GM12891 (cell line): ENCODE data around the gene SERP2.

Experiments used
- DNase-seq: peaks from one replicate; pipeline ENCODE4 v3.0.0; 2011; ENCODE audit warnings: low spot score; ENCODE audit not compliant: insufficient read length
- FAIRE-seq: peaks from 2 replicates; lab custom pipeline; 2011; peaks lifted over from hg19 to GRCh38; lab: Jason Lieb, UNC
- PAX5 ChIP-seq: IDR thresholded peaks from 2 replicates; pipeline ENCODE4 v1.6.1; 2011; ENCODE audit warnings: low read length, moderate library complexity, mild to moderate bottlenecking; ENCODE audit not compliant: insufficient read depth, severe bottlenecking
- POLR2A ChIP-seq: IDR thresholded peaks from 2 replicates; pipeline ENCODE4 v1.6.1; 2011; ENCODE audit warnings: low read depth, low read length, control low read depth
- POLR2AphosphoS5 ChIP-seq: IDR thresholded peaks from 2 replicates; pipeline ENCODE4 v1.6.1; 2011; ENCODE audit warnings: low read depth, low read length, control low read depth
- POU2F2 ChIP-seq: IDR thresholded peaks from 2 replicates; pipeline ENCODE4 v1.6.1; 2011; ENCODE audit warnings: low read depth, mild to moderate bottlenecking, control low read depth, low read length, moderate library complexity
- SPI1 ChIP-seq: IDR thresholded peaks from 2 replicates; pipeline ENCODE4 v1.6.1; 2011; ENCODE audit warnings: low read depth, low read length, control low read depth
- TAF1 ChIP-seq: IDR thresholded peaks from 2 replicates; pipeline ENCODE4 v1.6.1; 2011; ENCODE audit warnings: low read depth, low read length, control low read depth

The SERP2 gene

GRCh38 chr13:44417876-44418275 lies 44.3 kb downstream of the SERP2 start:
- no peak for FAIRE-seq
- no peak for TF ChIP-seq POU2F2
- peak; percentile 36; the same call in 1 of the 2 replicates for TF ChIP-seq SPI1
- no peak for TF ChIP-seq TAF1
- TF ChIP-seq POLR2AphosphoS5 = no peak
- TF ChIP-seq POLR2A = no peak
- no peak for TF ChIP-seq PAX5
- no peak for DNase-seq

- FAIRE-seq = no peak
- no peak for TF ChIP-seq TAF1
- TF ChIP-seq PAX5 = no peak
- no peak for TF ChIP-seq POLR2A
- TF ChIP-seq POU2F2 = no peak
- TF ChIP-seq SPI1 = no peak
- TF ChIP-seq POLR2AphosphoS5 = no peak
Measured at GRCh38 chr13:44420376-44421220, 47.0 kb downstream of the SERP2 start.

GRCh38 chr13:44421853-44422525 lies 48.4 kb downstream of the SERP2 start:
- TF ChIP-seq POLR2A (no peak), TAF1 (no peak), POLR2AphosphoS5 (no peak), SPI1 (no peak), POU2F2 (no peak), PAX5 (no peak)
- no peak for FAIRE-seq
- no peak for DNase-seq

More at GRCh38 chr13:44420376-44421220, 47.0 kb downstream of the SERP2 start:
- no peak for DNase-seq

GRCh38 chr13:44422755-44423643 lies 49.4 kb downstream of the SERP2 start:
- TF ChIP-seq POLR2AphosphoS5 (no peak), POU2F2 (no peak), TAF1 (no peak), POLR2A (no peak), SPI1 (no peak), PAX5 (no peak)
- FAIRE-seq (no peak), DNase-seq (no peak)

- no peak for DNase-seq
- no peak for TF ChIP-seq POLR2AphosphoS5
- TF ChIP-seq POLR2A = no peak
- TF ChIP-seq TAF1 = no peak
- no peak for TF ChIP-seq PAX5
- TF ChIP-seq POU2F2 = no peak
- no peak for TF ChIP-seq SPI1
- FAIRE-seq = no peak
Measured at GRCh38 chr13:44423824-44424223, 50.2 kb downstream of the SERP2 start.

- DNase-seq (no peak), FAIRE-seq (no peak)
- TF ChIP-seq TAF1 (no peak), POU2F2 (no peak), PAX5 (no peak), POLR2A (no peak), SPI1 (no peak), POLR2AphosphoS5 (no peak)
Measured at GRCh38 chr13:44425041-44425814, 51.6 kb downstream of the SERP2 start.

GRCh38 chr13:44425815-44426078 lies 52.1 kb downstream of the SERP2 start:
- TF ChIP-seq POLR2A (no peak), POLR2AphosphoS5 (no peak), POU2F2 (no peak), TAF1 (no peak), SPI1 (no peak), PAX5 (no peak)
- DNase-seq (no peak), FAIRE-seq (no peak)

GRCh38 chr13:44426461-44426860 lies 52.8 kb downstream of the SERP2 start:
- FAIRE-seq (no peak), DNase-seq (no peak)
- TF ChIP-seq POLR2A = no peak
- TF ChIP-seq PAX5 = no peak
- TF ChIP-seq POU2F2 = no peak
- TF ChIP-seq TAF1 = no peak
